ENCODE measurements around the gene SLC7A1. TPM values are rescaled to one million over a fixed set of nuclear protein-coding genes. Genes with fewer than 3 reads are reported as not detected.

The SLC7A1 gene
- total RNA-seq, 1 experiment from 2014 or later, result 84.5 TPM

GRCh38 chr13:29484796-29485195, 110.7 kb downstream of the SLC7A1 start (continued):
- TF ChIP-seq STAT6 (CRISPR knock-in tag; conservative IDR thresholded peaks at IDR 0.05; ENCODE audit: low read depth), result no peak
- TF ChIP-seq ARID4B (CRISPR knock-in tag; IDR thresholded peaks at IDR 0.05; ENCODE audit: borderline replicate concordance), result no peak
- TF ChIP-seq AFF4 (CRISPR knock-in tag; IDR thresholded peaks at IDR 0.05; ENCODE audit: borderline replicate concordance), result no peak
- TF ChIP-seq MXD4 (CRISPR knock-in tag; IDR thresholded peaks at IDR 0.05; ENCODE audit: borderline replicate concordance), result no peak
- TF ChIP-seq ZNF121 (CRISPR knock-in tag; IDR thresholded peaks at IDR 0.05), result no peak
- no peak for TF ChIP-seq GTF2I (CRISPR knock-in tag; conservative IDR thresholded peaks at IDR 0.05)

- Mint-ChIP-seq H3K4me3 (no peak overlapping the region), H3K36me3 (no peaks in the 10 kb centered on the region), H3K4me1 (peaks cover 44% of the 10 kb centered on the region), H3K27me3 (ENCODE audit: low read depth) (no peaks in the 10 kb centered on the region), H3K9me3 (no peaks in the 10 kb centered on the region), H3K27ac (no peak overlapping the region)
- DNase-seq (ENCODE audit: low spot score) (no peak), ATAC-seq (peak; percentile 49)
- ChIA-PET POLR2A (interaction anchor here (0.6 kb wide), 1 partner anchor 230 kb away, joined by 3 read pairs; no protein-coding TSS in a partner anchor), CTCF (interaction anchor here (1.0 to 2.1 kb wide), 5 partner anchors 11 to 224 kb away, joined by 3 to 16 read pairs (median 5); no protein-coding TSS in a partner anchor)
- TF ChIP-seq MLX (CRISPR knock-in tag; IDR thresholded peaks at IDR 0.05) (no peak), NFATC4 (CRISPR knock-in tag; IDR thresholded peaks at IDR 0.05) (no peak), ELF4 (CRISPR knock-in tag; IDR thresholded peaks at IDR 0.05; ENCODE audit: low read depth) (no peak), NR2C2 (CRISPR knock-in tag; IDR thresholded peaks at IDR 0.05) (no peak), RELA (CRISPR knock-in tag; IDR thresholded peaks at IDR 0.05; ENCODE audit: borderline replicate concordance) (no peak), TEAD1 (CRISPR knock-in tag; IDR thresholded peaks at IDR 0.05) (no peak)
These were observed 111.3 kb downstream of the SLC7A1 start for GRCh38 chr13:29484236-29484635.

Measured in WTC11 (cell line).